Astrocyte of the spinal cord (primary cell): ENCODE results near the gene TSPAN5.

Experiments used
- DNase-seq: peaks from one replicate; pipeline ENCODE4 v3.0.0; 2011; ENCODE audit warnings: low read depth, low spot score
- H3K4me3 ChIP-seq: 2 replicates; pipeline ENCODE4 v1.5.1; 2011; ENCODE audit warnings: low read depth, mild to moderate bottlenecking, low read length, moderate library complexity
- CTCF ChIP-seq: IDR thresholded peaks from 2 replicates; pipeline ENCODE4 v1.5.1; 2012; ENCODE audit warnings: low read depth, mild to moderate bottlenecking, low read length, inconsistent platforms
- in situ Hi-C: cut with HindIII; loops from 2 replicates; pipeline ENCODE4 v1.10.0; 2017; ENCODE audit warnings: low sequenced_read_pairs

Gene TSPAN5

GRCh38 chr4:98421111-98421510 is 237.3 kb downstream of the TSPAN5 start:
- no peak overlapping the region for H3K4me3 ChIP-seq
- TF ChIP-seq CTCF = no peak
- in situ Hi-C loops = no loop called here
- DNase-seq = peak; percentile 78
